ENCODE measurements around the gene SCYGR2. TPM values are rescaled to one million over a fixed set of nuclear protein-coding genes. Genes with fewer than 3 reads are reported as not detected.

The SCYGR2 gene
- total RNA-seq, 1 experiment from 2014 or later: not detected

GRCh38 chr2:227634201-227634600, 35.5 kb downstream of the SCYGR2 start:
- ATAC-seq (no peak), DNase-seq (ENCODE audit: low read depth, low spot score) (no peak)
- no TSS peak for BruUV-seq (replicated peaks)
- H3K4me1 ChIP-seq (ENCODE audit: control insufficient read depth, insufficient read depth, low read length): no peaks in the 10 kb centered on the region
- CTCF ChIA-PET: no interaction called here
- POLR2A ChIA-PET: no interaction called here
- H3K27ac ChIP-seq (ENCODE audit: low read length): no peak overlapping the region
- intact Hi-C loops (cut with micrococcal nuclease; ENCODE audit: unreplicated experiment) (no loop called here), in situ Hi-C loops (cut with HindIII; ENCODE audit: low pct_unique_long_range_greater_than_20kb, low sequenced_read_pairs) (no loop called here)
- no peak for TF ChIP-seq CTCF (IDR thresholded peaks at IDR 0.05)
- no peaks in the 10 kb centered on the region for H3K9me3 ChIP-seq (ENCODE audit: control insufficient read depth, insufficient read depth, low read depth, low read length)
- peaks cover 9% of the 10 kb centered on the region for H3K27me3 ChIP-seq (ENCODE audit: control insufficient read depth, insufficient read depth, low read length)
- H3K4me3 ChIP-seq (ENCODE audit: low read depth in 2 of 2, low read length in 2 of 2): no peak overlapping the region
- H3K36me3 ChIP-seq (ENCODE audit: control insufficient read depth, insufficient read depth, low read length): no peaks in the 10 kb centered on the region

- ChIA-PET CTCF (no interaction called here), POLR2A (no interaction called here)
- Histone ChIP-seq H3K27ac (ENCODE audit: low read length) (no peak overlapping the region), H3K4me1 (ENCODE audit: control insufficient read depth, insufficient read depth, low read length) (no peaks in the 10 kb centered on the region), H3K4me3 (ENCODE audit: low read depth in 2 of 2, low read length in 2 of 2) (no peak overlapping the region), H3K36me3 (ENCODE audit: control insufficient read depth, insufficient read depth, low read length) (no peaks in the 10 kb centered on the region), H3K27me3 (ENCODE audit: control insufficient read depth, insufficient read depth, low read length) (no peaks in the 10 kb centered on the region), H3K9me3 (ENCODE audit: control insufficient read depth, insufficient read depth, low read depth, low read length) (no peaks in the 10 kb centered on the region)
- no peak for ATAC-seq
- intact Hi-C loops (cut with micrococcal nuclease; ENCODE audit: unreplicated experiment) (no loop called here), in situ Hi-C loops (cut with HindIII; ENCODE audit: low pct_unique_long_range_greater_than_20kb, low sequenced_read_pairs) (no loop called here)
- TF ChIP-seq CTCF (IDR thresholded peaks at IDR 0.05): no peak
- no peak for TF ChIP-seq SIN3A (IDR thresholded peaks at IDR 0.05; ENCODE audit: borderline replicate concordance, insufficient read depth, low read depth, low read length)
- TF ChIP-seq REST (IDR thresholded peaks at IDR 0.05; ENCODE audit: insufficient read depth in 1 of 2, low read depth in 2 of 2, low read length in 1 of 2): no peak
- TF ChIP-seq TCF7L2 (IDR thresholded peaks at IDR 0.05; ENCODE audit: low read depth, low read length): no peak
- no peak for TF ChIP-seq POLR2AphosphoS5 (IDR thresholded peaks at IDR 0.05; ENCODE audit: low read depth, low read length)
- no TSS peak for BruUV-seq (replicated peaks)
- DNase-seq (ENCODE audit: low read depth, low spot score): no peak
These were observed 44.0 kb downstream of the SCYGR2 start for GRCh38 chr2:227642656-227643055.
